GM20431 (cell line): ENCODE results near the gene ACADS.

Source experiments
- in situ Hi-C: fragments of 300-500 bp; cut with MseI, MboI; formaldehyde crosslinking; loops from one replicate; pipeline ENCODE4 v1.15.0; 2020; ENCODE audit warnings: low sequenced_read_pairs; ENCODE audit not compliant: unreplicated experiment

The ACADS gene

DNA sequence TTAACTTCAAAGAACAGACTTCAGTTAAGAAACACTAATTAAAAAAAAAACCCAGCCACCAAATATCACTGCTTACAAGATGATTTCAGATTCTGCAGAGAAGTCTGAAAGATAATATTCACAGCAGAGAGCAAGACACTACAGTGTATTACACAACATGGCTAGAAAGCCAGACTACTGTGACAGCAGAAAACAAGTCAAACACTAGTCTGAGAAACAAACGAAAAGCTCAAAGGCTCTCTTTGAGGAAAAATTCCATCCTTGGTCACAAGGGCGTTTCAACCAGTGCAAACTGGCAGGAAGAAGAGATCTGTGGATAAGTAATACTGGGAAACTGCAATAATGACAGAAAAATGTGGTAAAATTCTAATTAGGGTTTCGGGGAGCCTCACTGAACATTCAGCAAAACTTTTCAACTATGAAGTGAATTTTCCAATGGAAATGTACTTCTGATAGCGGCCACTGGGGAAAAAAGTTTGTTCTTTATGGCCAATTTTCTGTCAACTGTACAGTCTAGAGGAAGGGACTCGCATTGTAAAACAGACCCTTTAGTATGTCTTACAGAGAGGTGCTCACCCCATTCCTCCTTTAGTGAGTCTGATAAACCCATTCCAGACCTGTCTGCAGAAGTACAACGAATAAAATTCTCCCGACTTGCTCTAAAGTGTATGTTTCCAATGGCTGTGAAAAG, 50.4 kb downstream of the ACADS start:
- in situ Hi-C loops: no loop called here

DNA sequence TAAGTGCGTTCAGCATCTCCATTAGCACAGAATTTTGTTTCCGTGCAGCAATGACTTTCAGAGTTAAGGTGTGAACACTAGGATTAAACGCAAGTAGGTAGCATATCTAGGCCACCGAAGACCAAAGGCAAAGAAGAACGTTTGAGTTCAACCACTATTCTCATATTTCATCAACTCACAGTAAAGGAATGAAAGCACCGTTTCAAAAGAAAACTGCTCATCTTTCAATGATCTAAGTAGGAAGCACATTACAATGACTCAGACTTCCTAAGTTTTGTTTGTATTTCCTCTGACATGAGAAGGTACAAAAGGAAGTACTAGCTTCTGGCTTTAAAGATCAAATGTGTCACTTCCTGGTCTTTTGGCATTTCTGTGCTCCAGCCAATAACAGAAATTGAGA, 57.6 kb downstream of the ACADS start:
- in situ Hi-C loops: no loop called here

DNA sequence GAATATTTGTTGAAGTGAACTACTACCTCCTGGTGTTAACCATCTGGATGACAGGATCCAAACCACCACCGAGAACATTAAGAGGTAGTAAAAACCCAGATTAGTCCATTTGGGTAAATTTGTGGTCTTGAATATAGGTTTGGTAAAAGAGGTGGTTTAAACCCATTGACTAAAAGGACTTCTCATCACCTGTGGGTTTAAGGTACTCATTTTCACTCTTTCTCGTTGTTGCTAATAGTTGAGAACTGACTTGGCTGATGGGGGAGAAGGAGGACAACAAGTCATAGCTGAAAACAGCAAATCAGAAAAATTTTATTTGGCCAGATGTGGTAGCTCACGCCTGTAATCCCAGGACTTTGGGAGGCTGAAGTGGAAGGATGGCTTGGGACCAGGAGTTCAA, 59.2 kb downstream of the ACADS start:
- in situ Hi-C loops: no loop called here

DNA sequence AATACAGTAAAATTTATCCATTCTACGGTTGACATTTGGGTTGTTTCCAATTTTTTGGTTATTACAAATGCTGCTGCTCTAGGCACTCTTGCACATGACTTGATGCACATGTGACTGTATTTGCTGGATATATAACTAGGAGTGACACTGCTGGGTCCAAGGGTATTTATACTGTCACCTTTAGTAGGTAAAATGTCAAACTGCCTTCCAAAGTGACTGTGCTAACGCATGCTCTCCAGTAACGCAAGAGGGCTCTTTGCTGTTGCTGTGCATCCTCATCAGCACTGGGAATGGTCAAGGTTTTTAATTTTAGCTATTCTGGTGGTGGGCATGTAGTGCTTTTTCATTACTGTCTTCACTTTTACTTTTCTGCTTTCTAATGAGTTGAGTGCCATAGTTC, 62.3 kb downstream of the ACADS start:
- in situ Hi-C loops: no loop called here
